Measurements from ENCODE around the gene SPSB3.
A peak's percentile ranks its signal among the peaks of the same experiment; 100 is the strongest.

SPSB3 gene

GRCh38 chr16:1773703-1774447, 8.5 kb downstream of the SPSB3 start:
- peak; percentile 22 for DNase-seq

- DNase-seq: peak; percentile 84
Measured at GRCh38 chr16:1772908-1773702, 9.3 kb downstream of the SPSB3 start, which contains the start of gene MRPS34. Gene MRPS34, minus strand, starts transcription at chr16:1773134. Its CDS starts 15 bp downstream, at chr16:1773119.

GRCh38 chr16:1772362-1772907, 9.9 kb downstream of the SPSB3 start, which contains the start of gene EME2:
Gene EME2, plus strand, starts transcription at chr16:1772810. Its CDS starts 418 bp downstream, at chr16:1773228.
- DNase-seq: no peak

GRCh38 chr16:1771864-1772361, 10.5 kb downstream of the SPSB3 start:
- no peak for DNase-seq

- peak; percentile 83 for DNase-seq
Measured at GRCh38 chr16:1771188-1771863, 11.0 kb downstream of the SPSB3 start, which contains the start of gene NME3. Gene NME3, minus strand, starts transcription at chr16:1771543. Its CDS starts 9 bp downstream, at chr16:1771534.

- DNase-seq: no peak
Measured at GRCh38 chr16:1770328-1771187, 11.8 kb downstream of the SPSB3 start.

- DNase-seq: no peak
Measured at GRCh38 chr16:1769402-1770300, 12.7 kb downstream of the SPSB3 start.

- no peak for DNase-seq
Measured at GRCh38 chr16:1768767-1769401, 13.5 kb downstream of the SPSB3 start.

- no peak for DNase-seq
Measured at GRCh38 chr16:1768061-1768766, 14.2 kb downstream of the SPSB3 start.

GRCh38 chr16:1767116-1767994, 15.0 kb downstream of the SPSB3 start:
- no peak for DNase-seq

- no peak for DNase-seq
Measured at GRCh38 chr16:1766701-1767100, 15.7 kb downstream of the SPSB3 start.

- no peak for DNase-seq
Measured at GRCh38 chr16:1766231-1766630, 16.1 kb downstream of the SPSB3 start.

GRCh38 chr16:1765826-1766225, 16.5 kb downstream of the SPSB3 start:
- DNase-seq: no peak

GRCh38 chr16:1764971-1765370, 17.4 kb downstream of the SPSB3 start:
- DNase-seq: no peak

- DNase-seq: no peak
Measured at GRCh38 chr16:1763521-1764511, 18.6 kb downstream of the SPSB3 start.

- no peak for DNase-seq
Measured at GRCh38 chr16:1762879-1763520, 19.4 kb downstream of the SPSB3 start.

Data from left hindlimb (tissue), 1 donor.